Panc1 (cell line): ENCODE results near the gene VWA8.

Source experiments
- CTCF ChIP-seq: fragments of 450-650 bp; IDR thresholded peaks from 2 replicates; pipeline ENCODE4 v1.5.1; 2017; ENCODE audit warnings: mild to moderate bottlenecking
- POLR2AphosphoS5 ChIP-seq: IDR thresholded peaks from 2 replicates; pipeline ENCODE4 v1.6.1; 2012; ENCODE audit warnings: mild to moderate bottlenecking, low read depth, low read length, moderate library complexity
- REST ChIP-seq, 2 experiments: IDR thresholded peaks; 2 replicates each; pipeline ENCODE4 v1.6.1; 2011 to 2012; ENCODE audit warnings: low read depth in 2 of 2, control low read depth in 1 of 2, low read length in 1 of 2, mild to moderate bottlenecking in 1 of 2, moderate library complexity in 1 of 2; ENCODE audit not compliant: insufficient read depth in 1 of 2
- SIN3A ChIP-seq: IDR thresholded peaks from 2 replicates; pipeline ENCODE4 v1.6.1; 2012; ENCODE audit warnings: low read depth, mild to moderate bottlenecking, low read length, moderate library complexity, borderline replicate concordance; ENCODE audit not compliant: insufficient read depth

DNA sequence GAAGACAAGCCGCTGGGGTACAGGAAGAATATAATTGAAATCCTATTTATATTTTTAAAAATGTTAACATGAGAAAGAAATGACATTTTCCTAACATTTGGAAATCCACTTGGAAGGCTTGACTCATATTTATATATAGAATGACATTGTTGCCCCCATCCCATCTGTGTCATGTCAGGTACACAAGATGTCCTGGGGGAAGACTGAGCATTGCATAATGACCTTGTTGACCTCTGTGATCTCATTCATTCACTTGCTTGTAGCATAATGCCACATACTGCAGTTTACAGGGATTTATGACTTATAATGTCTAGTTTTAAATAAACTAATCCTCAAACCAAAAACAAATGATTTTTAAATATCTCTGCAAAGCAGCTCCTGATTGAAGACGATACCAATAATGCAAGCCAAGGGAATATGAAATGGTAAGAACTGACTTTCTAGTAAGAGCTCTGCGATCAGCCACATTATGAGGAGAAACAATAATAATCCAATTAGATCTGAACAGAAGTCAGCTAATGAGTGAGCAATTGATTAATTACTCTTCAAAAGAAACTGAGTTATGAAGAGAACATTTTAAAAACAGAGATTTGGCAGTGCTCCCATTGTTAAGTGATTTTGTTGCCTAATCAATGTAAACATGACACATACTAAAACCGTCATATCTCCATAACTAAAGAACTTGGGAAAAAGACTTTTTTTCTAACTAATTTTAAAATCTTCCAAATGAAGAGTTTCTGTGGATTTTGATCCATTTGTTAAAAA, 21.2 kb upstream of the VWA8 start:
- TF ChIP-seq SIN3A (no peak), POLR2AphosphoS5 (no peak), CTCF (no peak), REST (IDR thresholded peaks at IDR 0.05; ENCODE audit: insufficient read depth in 1 of 2, low read depth in 2 of 2, low read length in 1 of 2) (no peak)
